ENCODE results near the gene TBC1D14.

Gene TBC1D14

GRCh38 chr4:7066006-7066405, 156.4 kb downstream of the TBC1D14 start (continued):
- no peak for TF ChIP-seq POU6F1 (CRISPR knock-in tag; IDR thresholded peaks at IDR 0.05; ENCODE audit: borderline replicate concordance, low read depth)
- TF ChIP-seq ZNF565 (CRISPR knock-in tag; conservative IDR thresholded peaks at IDR 0.05; ENCODE audit: low read depth), result no peak
- TF ChIP-seq PPARA (CRISPR knock-in tag; IDR thresholded peaks at IDR 0.05; ENCODE audit: borderline replicate concordance), result no peak

- no peak for ATAC-seq
- TF ChIP-seq ZFP30 (CRISPR knock-in tag; IDR thresholded peaks at IDR 0.05) (no peak), ZNF70 (CRISPR knock-in tag; IDR thresholded peaks at IDR 0.05) (no peak), CREB5 (CRISPR knock-in tag; IDR thresholded peaks at IDR 0.05; ENCODE audit: low read depth) (no peak), ZFP3 (CRISPR knock-in tag; IDR thresholded peaks at IDR 0.05) (no peak), ZNF8 (CRISPR knock-in tag; IDR thresholded peaks at IDR 0.05) (no peak), BACH2 (CRISPR knock-in tag; IDR thresholded peaks at IDR 0.05; ENCODE audit: borderline replicate concordance) (no peak), TSHZ2 (CRISPR knock-in tag; IDR thresholded peaks at IDR 0.05) (no peak), PPARA (CRISPR knock-in tag; IDR thresholded peaks at IDR 0.05; ENCODE audit: borderline replicate concordance) (no peak), ESRRG (CRISPR knock-in tag; IDR thresholded peaks at IDR 0.05) (no peak), CSRNP3 (CRISPR knock-in tag; IDR thresholded peaks at IDR 0.05) (no peak), TCF4 (CRISPR knock-in tag; IDR thresholded peaks at IDR 0.05; ENCODE audit: borderline replicate concordance) (no peak), ISL1 (CRISPR knock-in tag; IDR thresholded peaks at IDR 0.05) (no peak), GLIS3 (CRISPR knock-in tag; IDR thresholded peaks at IDR 0.05) (no peak), OSR1 (CRISPR knock-in tag; IDR thresholded peaks at IDR 0.05) (no peak), ZNF565 (CRISPR knock-in tag; conservative IDR thresholded peaks at IDR 0.05; ENCODE audit: low read depth) (no peak), CSDC2 (CRISPR knock-in tag; IDR thresholded peaks at IDR 0.05) (no peak), ZC3H10 (CRISPR knock-in tag; IDR thresholded peaks at IDR 0.05) (no peak), PATZ1 (CRISPR knock-in tag; IDR thresholded peaks at IDR 0.05; ENCODE audit: borderline replicate concordance) (no peak)
These were observed 156.9 kb downstream of the TBC1D14 start for GRCh38 chr4:7066493-7066892.

- ATAC-seq, result no peak
- no peak for TF ChIP-seq RARB (CRISPR knock-in tag; IDR thresholded peaks at IDR 0.05)
- TF ChIP-seq POU6F1 (CRISPR knock-in tag; IDR thresholded peaks at IDR 0.05; ENCODE audit: borderline replicate concordance, low read depth), result no peak
- TF ChIP-seq PATZ1 (CRISPR knock-in tag; IDR thresholded peaks at IDR 0.05; ENCODE audit: borderline replicate concordance), result no peak
- no peak for TF ChIP-seq CREB5 (CRISPR knock-in tag; IDR thresholded peaks at IDR 0.05; ENCODE audit: low read depth)
- TF ChIP-seq ZNF8 (CRISPR knock-in tag; IDR thresholded peaks at IDR 0.05), result no peak
- TF ChIP-seq TOX (CRISPR knock-in tag; IDR thresholded peaks at IDR 0.05; ENCODE audit: borderline replicate concordance), result no peak
- no peak for TF ChIP-seq ZNF565 (CRISPR knock-in tag; conservative IDR thresholded peaks at IDR 0.05; ENCODE audit: low read depth)
- TF ChIP-seq ZFP3 (CRISPR knock-in tag; IDR thresholded peaks at IDR 0.05), result no peak
- TF ChIP-seq TSHZ2 (CRISPR knock-in tag; IDR thresholded peaks at IDR 0.05), result no peak
These were observed 157.5 kb downstream of the TBC1D14 start for GRCh38 chr4:7067126-7067451.
